ENCODE data around the gene CHCHD6.

Gene CHCHD6

DNA sequence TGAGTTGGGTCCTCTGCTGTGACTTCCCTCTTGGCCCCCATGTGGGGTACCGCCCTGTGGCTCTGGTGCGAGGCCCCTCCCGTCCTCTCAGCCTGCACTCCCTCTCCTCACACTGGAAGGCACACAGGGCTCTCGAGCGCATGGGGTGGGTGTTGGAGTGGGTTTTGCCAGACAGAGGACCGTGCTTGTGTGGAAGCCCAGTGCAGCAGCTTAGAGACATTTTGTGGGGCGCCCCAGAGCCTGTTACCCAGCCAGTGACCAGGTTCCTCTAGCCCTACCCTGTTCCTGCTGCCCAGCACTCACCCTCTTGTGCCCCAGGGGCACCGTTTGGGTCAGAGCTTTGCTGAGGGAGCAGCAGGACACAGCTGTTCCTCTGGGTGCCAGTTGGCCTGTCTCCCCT, 288.7 kb downstream of the CHCHD6 start:
- Histone ChIP-seq H2AFZ (ENCODE audit: low read depth, low read length) (no peak overlapping the region), H3K27me3 (ENCODE audit: low read depth, low read length) (no peaks in the 10 kb centered on the region), H4K20me1 (ENCODE audit: insufficient read depth, low read length) (peaks cover 72% of the 10 kb centered on the region), H3K27ac (ENCODE audit: low read length) (no peak overlapping the region), H3K4me2 (ENCODE audit: low read length) (no peak overlapping the region), H3K9me3 (ENCODE audit: insufficient read depth, low read length) (no peaks in the 10 kb centered on the region), H3K36me3 (replicated peaks; ENCODE audit: low read depth, low read length) (no peaks in the 10 kb centered on the region), H3K4me1 (ENCODE audit: low read length) (peaks cover 12% of the 10 kb centered on the region), H3K4me3 (ENCODE audit: low read length) (no peak overlapping the region), H3K79me2 (ENCODE audit: low read length) (peaks cover 19% of the 10 kb centered on the region), H3K9ac (ENCODE audit: low read length) (no peak overlapping the region)
- TF ChIP-seq, protein P1, sequence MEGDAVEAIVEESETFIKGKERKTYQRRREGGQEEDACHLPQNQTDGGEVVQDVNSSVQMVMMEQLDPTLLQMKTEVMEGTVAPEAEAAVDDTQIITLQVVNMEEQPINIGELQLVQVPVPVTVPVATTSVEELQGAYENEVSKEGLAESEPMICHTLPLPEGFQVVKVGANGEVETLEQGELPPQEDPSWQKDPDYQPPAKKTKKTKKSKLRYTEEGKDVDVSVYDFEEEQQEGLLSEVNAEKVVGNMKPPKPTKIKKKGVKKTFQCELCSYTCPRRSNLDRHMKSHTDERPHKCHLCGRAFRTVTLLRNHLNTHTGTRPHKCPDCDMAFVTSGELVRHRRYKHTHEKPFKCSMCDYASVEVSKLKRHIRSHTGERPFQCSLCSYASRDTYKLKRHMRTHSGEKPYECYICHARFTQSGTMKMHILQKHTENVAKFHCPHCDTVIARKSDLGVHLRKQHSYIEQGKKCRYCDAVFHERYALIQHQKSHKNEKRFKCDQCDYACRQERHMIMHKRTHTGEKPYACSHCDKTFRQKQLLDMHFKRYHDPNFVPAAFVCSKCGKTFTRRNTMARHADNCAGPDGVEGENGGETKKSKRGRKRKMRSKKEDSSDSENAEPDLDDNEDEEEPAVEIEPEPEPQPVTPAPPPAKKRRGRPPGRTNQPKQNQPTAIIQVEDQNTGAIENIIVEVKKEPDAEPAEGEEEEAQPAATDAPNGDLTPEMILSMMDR (IDR thresholded peaks at IDR 0.05; ENCODE audit: low read depth, low read length): no peak
- no peak for TF ChIP-seq EZH2phosphoT487 (IDR thresholded peaks at IDR 0.05; ENCODE audit: low read depth)

DNA sequence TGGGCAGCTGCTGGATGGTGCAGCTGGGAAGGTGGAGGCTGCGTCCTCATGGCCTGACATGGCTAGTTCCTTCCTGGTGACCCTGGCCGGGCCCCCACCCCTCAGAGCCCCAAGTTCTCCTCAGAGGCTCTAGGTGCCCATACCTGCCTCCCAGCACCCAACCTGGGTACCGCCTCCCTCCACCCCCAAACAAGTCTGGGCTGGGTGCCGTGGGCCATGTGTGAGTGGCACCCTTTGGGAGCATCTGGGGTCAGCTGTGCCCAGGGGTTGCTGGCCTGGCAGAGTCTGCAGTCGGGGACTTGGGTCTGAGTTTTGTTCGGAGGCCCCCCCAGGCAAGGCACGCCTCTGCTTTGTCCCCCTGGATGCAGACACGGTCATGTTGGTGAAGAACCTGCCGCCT, 289.4 kb downstream of the CHCHD6 start:
- no peak for TF ChIP-seq EZH2phosphoT487 (IDR thresholded peaks at IDR 0.05; ENCODE audit: low read depth)
- TF ChIP-seq, protein P1 (IDR thresholded peaks at IDR 0.05; ENCODE audit: low read depth, low read length): no peak
- Histone ChIP-seq H3K27ac (ENCODE audit: low read length) (no peak overlapping the region), H4K20me1 (ENCODE audit: insufficient read depth, low read length) (peaks cover 73% of the 10 kb centered on the region), H2AFZ (ENCODE audit: low read depth, low read length) (no peak overlapping the region), H3K27me3 (ENCODE audit: low read depth, low read length) (no peaks in the 10 kb centered on the region), H3K4me1 (ENCODE audit: low read length) (peaks cover 12% of the 10 kb centered on the region), H3K9me3 (ENCODE audit: insufficient read depth, low read length) (no peaks in the 10 kb centered on the region), H3K4me2 (ENCODE audit: low read length) (no peak overlapping the region), H3K4me3 (ENCODE audit: low read length) (no peak overlapping the region), H3K9ac (ENCODE audit: low read length) (no peak overlapping the region), H3K79me2 (ENCODE audit: low read length) (peaks cover 19% of the 10 kb centered on the region), H3K36me3 (replicated peaks; ENCODE audit: low read depth, low read length) (no peaks in the 10 kb centered on the region)

DNA sequence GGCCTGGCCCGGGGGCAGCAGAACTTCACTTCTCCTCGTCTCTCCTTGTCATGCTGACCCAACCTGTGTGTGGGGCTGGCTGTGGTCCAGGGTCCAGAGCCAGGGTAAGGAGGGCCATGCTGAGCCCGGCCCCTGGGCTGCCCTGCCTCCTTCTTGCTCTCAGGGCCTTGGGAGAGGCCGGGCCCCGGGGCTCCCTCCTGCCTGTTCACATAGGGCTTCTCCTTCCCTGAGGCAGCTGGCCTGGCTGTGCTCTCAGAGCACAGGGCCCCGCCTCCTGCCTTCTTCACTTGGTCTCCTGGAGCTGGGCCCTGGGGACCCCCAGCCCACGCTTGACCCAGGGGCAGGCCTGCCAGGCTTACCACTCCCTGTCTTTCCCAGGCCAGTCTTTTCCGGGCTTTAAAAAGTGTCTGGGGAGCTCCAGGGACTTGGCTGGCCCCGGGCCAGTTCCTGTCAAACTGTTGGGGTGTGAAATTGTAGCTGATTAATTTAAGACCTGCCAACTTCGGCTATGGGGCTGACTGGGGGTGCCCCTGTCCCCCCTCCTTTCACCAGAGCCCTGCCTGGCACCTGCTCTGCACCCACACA, 290.7 kb downstream of the CHCHD6 start:
- no peaks in the 10 kb centered on the region for H3K27me3 ChIP-seq (ENCODE audit: low read depth, low read length)
- no peak for TF ChIP-seq EZH2phosphoT487 (IDR thresholded peaks at IDR 0.05; ENCODE audit: low read depth)
- TF ChIP-seq, protein P1 (IDR thresholded peaks at IDR 0.05; ENCODE audit: low read depth, low read length): no peak
- no peak overlapping the region for H3K4me3 ChIP-seq (ENCODE audit: low read length)
- H2AFZ ChIP-seq (ENCODE audit: low read depth, low read length): no peak overlapping the region
- no peaks in the 10 kb centered on the region for H3K36me3 ChIP-seq (replicated peaks; ENCODE audit: low read depth, low read length)
- H4K20me1 ChIP-seq (ENCODE audit: insufficient read depth, low read length): peaks cover 71% of the 10 kb centered on the region
- H3K79me2 ChIP-seq (ENCODE audit: low read length): peaks cover 18% of the 10 kb centered on the region
- no peak overlapping the region for H3K27ac ChIP-seq (ENCODE audit: low read length)
- peak overlapping the region; percentile 9; the same call in 1 of the 2 replicates for H3K4me2 ChIP-seq (ENCODE audit: low read length)
- no peaks in the 10 kb centered on the region for H3K9me3 ChIP-seq (ENCODE audit: insufficient read depth, low read length)
- peaks cover 12% of the 10 kb centered on the region for H3K4me1 ChIP-seq (ENCODE audit: low read length)
- no peak overlapping the region for H3K9ac ChIP-seq (ENCODE audit: low read length)

DNA sequence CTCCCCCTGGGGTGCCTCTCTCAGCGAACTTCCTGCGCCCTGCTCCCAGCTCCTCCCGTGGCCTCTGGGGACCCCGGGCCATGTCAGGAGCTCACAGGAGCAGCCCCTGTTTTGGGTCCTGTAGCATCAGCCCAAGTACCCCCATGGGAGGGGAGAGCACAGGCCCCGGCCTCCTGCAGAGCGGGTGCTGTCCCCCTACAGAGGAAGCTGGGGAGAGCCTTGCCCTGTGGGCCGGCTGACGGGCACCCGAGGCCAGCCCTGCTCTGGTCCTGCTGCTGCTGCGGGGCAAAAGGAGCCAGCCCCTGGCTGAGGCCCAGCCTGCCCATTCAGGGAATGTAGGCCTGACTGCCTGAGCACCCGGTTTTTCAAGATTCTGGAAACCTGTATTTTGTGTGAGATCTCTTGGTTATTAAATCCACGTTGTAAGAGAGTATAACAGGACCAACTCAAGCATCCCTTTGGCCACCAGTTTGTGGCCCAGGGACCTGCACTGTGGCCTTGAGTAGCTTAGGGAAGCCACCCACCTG, 291.3 kb downstream of the CHCHD6 start:
- H3K9ac ChIP-seq (ENCODE audit: low read length): no peak overlapping the region
- no peaks in the 10 kb centered on the region for H3K36me3 ChIP-seq (replicated peaks; ENCODE audit: low read depth, low read length)
- peaks cover 12% of the 10 kb centered on the region for H3K4me1 ChIP-seq (ENCODE audit: low read length)
- no peak overlapping the region for H3K4me3 ChIP-seq (ENCODE audit: low read length)
- peaks cover 69% of the 10 kb centered on the region for H4K20me1 ChIP-seq (ENCODE audit: insufficient read depth, low read length)
- no peak for TF ChIP-seq EZH2phosphoT487 (IDR thresholded peaks at IDR 0.05; ENCODE audit: low read depth)
- TF ChIP-seq, protein P1 (IDR thresholded peaks at IDR 0.05; ENCODE audit: low read depth, low read length): no peak
- no peak overlapping the region for H3K27ac ChIP-seq (ENCODE audit: low read length)
- H2AFZ ChIP-seq (ENCODE audit: low read depth, low read length): no peak overlapping the region
- no peaks in the 10 kb centered on the region for H3K9me3 ChIP-seq (ENCODE audit: insufficient read depth, low read length)
- peak overlapping the region; percentile 9; the same call in 1 of the 2 replicates for H3K4me2 ChIP-seq (ENCODE audit: low read length)
- H3K79me2 ChIP-seq (ENCODE audit: low read length): peaks cover 17% of the 10 kb centered on the region
- no peaks in the 10 kb centered on the region for H3K27me3 ChIP-seq (ENCODE audit: low read depth, low read length)
